ENCODE results near the gene DNM1.

GRCh38 chr9:128276574-128277270 is 73.5 kb downstream of the DNM1 start:
- TF ChIP-seq, protein P1, sequence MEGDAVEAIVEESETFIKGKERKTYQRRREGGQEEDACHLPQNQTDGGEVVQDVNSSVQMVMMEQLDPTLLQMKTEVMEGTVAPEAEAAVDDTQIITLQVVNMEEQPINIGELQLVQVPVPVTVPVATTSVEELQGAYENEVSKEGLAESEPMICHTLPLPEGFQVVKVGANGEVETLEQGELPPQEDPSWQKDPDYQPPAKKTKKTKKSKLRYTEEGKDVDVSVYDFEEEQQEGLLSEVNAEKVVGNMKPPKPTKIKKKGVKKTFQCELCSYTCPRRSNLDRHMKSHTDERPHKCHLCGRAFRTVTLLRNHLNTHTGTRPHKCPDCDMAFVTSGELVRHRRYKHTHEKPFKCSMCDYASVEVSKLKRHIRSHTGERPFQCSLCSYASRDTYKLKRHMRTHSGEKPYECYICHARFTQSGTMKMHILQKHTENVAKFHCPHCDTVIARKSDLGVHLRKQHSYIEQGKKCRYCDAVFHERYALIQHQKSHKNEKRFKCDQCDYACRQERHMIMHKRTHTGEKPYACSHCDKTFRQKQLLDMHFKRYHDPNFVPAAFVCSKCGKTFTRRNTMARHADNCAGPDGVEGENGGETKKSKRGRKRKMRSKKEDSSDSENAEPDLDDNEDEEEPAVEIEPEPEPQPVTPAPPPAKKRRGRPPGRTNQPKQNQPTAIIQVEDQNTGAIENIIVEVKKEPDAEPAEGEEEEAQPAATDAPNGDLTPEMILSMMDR (IDR thresholded peaks at IDR 0.05) = no peak
- TF ChIP-seq POLR2AphosphoS5 (IDR thresholded peaks at IDR 0.05) = no peak
